Lung (tissue), 12 donors: ENCODE measurements around the gene PRR30. TPM values are rescaled to one million over a fixed set of nuclear protein-coding genes. Genes with fewer than 3 reads are reported as not detected.
A peak's percentile ranks its signal among the peaks of the same experiment; 100 is the strongest.
"Not testable (repeated sequence)": the region's sequence is repeated elsewhere in the genome, so short reads cannot be mapped to it uniquely, and the experiment has no call there.

Experiments
- ATAC-seq: fragments of 200-7000 bp; cut with Tn5 transposase; one replicate; pipeline ENCODE4 v1.9.1; 2020; ENCODE audit warnings: moderate number of reproducible peaks; ENCODE audit not compliant: insufficient read depth, low FRiP score
- DNase-seq, 3 donors: peaks; one replicate each; pipeline ENCODE4 v3.0.0-alpha.2; 2013 to 2017
- H3K27ac ChIP-seq, 2 donors: one replicate each; pipeline ENCODE4 v1.5.1; 2013; ENCODE audit warnings: mild to moderate bottlenecking in 2 of 2, moderate library complexity in 2 of 2, control low read depth in 1 of 2, inconsistent platforms in 1 of 2, low read depth in 1 of 2, low read length in 1 of 2
- H3K27me3 ChIP-seq, 3 donors: one replicate each; pipeline ENCODE4 v1.5.1; 2013; ENCODE audit warnings: low read length in 2 of 3; ENCODE audit not compliant: control insufficient read depth in 3 of 3, insufficient read depth in 3 of 3
- H3K36me3 ChIP-seq, 4 donors: one replicate each; pipeline ENCODE4 v1.5.1; 2013; ENCODE audit warnings: low read length in 4 of 4, mild to moderate bottlenecking in 1 of 4, moderate library complexity in 1 of 4; ENCODE audit not compliant: control insufficient read depth in 4 of 4, insufficient read depth in 4 of 4
- H3K4me1 ChIP-seq, 5 donors: one replicate each; pipeline ENCODE4 v1.5.1; 2013; ENCODE audit warnings: low read length in 5 of 5, mild to moderate bottlenecking in 2 of 5, moderate library complexity in 1 of 5; ENCODE audit not compliant: control insufficient read depth in 5 of 5, insufficient read depth in 5 of 5
- H3K4me3 ChIP-seq: one replicate; pipeline ENCODE4 v1.5.1; 2013; ENCODE audit warnings: mild to moderate bottlenecking, control low read depth, moderate library complexity
- H3K9ac ChIP-seq, 2 donors: one replicate each; pipeline ENCODE4 v1.5.1; 2013; ENCODE audit warnings: low read length in 2 of 2, control low read depth in 1 of 2; ENCODE audit not compliant: insufficient read depth in 1 of 2
- H3K9me3 ChIP-seq, 4 donors: one replicate each; pipeline ENCODE4 v1.5.1; 2013; ENCODE audit warnings: low read length in 3 of 4, mild to moderate bottlenecking in 1 of 4, moderate library complexity in 1 of 4; ENCODE audit not compliant: control insufficient read depth in 4 of 4, insufficient read depth in 3 of 4
- WGBS, 2 donors: extraction: QIAGEN DNeasy Blood & Tissue Kit; methylation state at CpG; one replicate each; pipeline ENCODE4 v1.1.7; 2013; 5-methylcytosine and 5-hydroxymethylcytosine counted together
- polyA plus RNA-seq, 2 donors: library from polyadenylated mRNA; stranded (reverse); fragments of 200-250 nt; gene quantifications; one replicate each; pipeline ENCODE4 v1.2.1, GENCODE V29; 2013
- total RNA-seq, 2 donors: library from RNA; depleted of rRNA in 1 of 2; stranded (reverse); fragments of >200 nt in 1 of 2; gene quantifications; one replicate each; pipeline ENCODE4 v1.2.1, GENCODE V29; 2014 to 2021
- TF ChIP-seq, protein P1 (sequence below): IDR thresholded peaks from 2 replicates; pipeline ENCODE4 v1.5.1; 2012; ENCODE audit warnings: mild to moderate bottlenecking; ENCODE audit errors: control extremely low read depth, extremely low read depth
- donor health status: control.
- donor health status: control.
- donor health status: Bipolar disorder and iron deficiency.
- donor health status: healthy.
- donor health status: DM: yes; HTN: yes; CAD: no.

Gene PRR30
- total and polyA plus RNA-seq, 4 donors = not detected

DNA sequence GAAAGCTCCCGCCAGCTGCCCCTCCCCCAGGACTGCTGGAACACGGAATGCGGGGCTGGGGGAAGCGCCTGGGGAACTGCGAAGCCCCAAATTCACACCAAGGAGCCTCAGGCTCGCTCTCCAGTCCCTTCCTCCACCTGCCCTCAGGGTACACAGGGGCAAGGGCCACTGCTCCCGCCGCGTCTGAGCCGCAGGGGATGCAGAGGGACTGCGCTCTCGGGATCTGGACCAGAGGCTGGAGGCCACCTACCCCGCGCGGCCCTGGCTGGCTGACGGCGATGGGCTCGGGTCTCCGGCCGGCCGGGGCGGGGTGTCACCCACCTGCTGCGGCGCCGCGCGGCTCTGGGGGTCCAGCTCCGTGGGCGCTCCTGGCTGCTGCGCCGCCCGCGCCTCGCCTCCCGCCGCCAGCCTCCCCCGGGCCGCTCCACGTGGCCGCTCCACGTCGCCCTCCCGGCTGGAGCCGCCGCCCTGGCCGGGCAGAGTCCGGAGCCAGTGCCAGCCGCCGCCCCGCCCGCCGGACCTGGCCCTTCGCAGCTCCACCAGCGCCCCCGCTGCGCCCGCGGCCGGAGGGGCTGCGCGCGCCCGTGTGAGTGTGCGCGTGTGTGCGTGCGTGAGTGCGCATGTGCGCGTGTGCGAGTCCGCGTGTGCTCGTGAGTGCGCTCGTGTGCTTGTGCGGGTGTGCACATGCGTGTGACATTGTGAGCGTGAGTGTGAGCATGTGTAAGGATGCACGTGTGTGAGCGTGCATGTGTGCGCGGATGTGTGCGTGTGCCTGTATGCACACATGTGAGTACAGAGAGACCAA, 20.5 kb downstream of the PRR30 start, which contains the start of gene CGREF1:
Gene CGREF1 (minus strand): TSS at position 604 of the 805 bp plus-strand sequence. CDS start 14,762 bp downstream, outside the sequence.
- ATAC-seq (no peak), DNase-seq (no peak)
- Histone ChIP-seq H3K4me3 (peak within 1 kb of the TSS; percentile 20), H3K9ac (no peak within 1 kb of the TSS), H3K9me3 (peaks cover 0 to 2% (median 0%) of the 10 kb centered on the region in 4 donors), H3K27me3 (peaks cover 0 to 39% (median 39%) of the 10 kb centered on the region in 3 donors), H3K36me3 (no peaks in the 10 kb centered on the region), H3K4me1 (peaks cover 0 to 13% (median 4%) of the 10 kb centered on the region in 5 donors), H3K27ac (no peak within 1 kb of the TSS)
- 3 to 5% methylated on average over 67 to 84 of the region's 84 CpGs for WGBS, 2 donors
- TF ChIP-seq, protein P1, sequence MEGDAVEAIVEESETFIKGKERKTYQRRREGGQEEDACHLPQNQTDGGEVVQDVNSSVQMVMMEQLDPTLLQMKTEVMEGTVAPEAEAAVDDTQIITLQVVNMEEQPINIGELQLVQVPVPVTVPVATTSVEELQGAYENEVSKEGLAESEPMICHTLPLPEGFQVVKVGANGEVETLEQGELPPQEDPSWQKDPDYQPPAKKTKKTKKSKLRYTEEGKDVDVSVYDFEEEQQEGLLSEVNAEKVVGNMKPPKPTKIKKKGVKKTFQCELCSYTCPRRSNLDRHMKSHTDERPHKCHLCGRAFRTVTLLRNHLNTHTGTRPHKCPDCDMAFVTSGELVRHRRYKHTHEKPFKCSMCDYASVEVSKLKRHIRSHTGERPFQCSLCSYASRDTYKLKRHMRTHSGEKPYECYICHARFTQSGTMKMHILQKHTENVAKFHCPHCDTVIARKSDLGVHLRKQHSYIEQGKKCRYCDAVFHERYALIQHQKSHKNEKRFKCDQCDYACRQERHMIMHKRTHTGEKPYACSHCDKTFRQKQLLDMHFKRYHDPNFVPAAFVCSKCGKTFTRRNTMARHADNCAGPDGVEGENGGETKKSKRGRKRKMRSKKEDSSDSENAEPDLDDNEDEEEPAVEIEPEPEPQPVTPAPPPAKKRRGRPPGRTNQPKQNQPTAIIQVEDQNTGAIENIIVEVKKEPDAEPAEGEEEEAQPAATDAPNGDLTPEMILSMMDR = no peak

DNA sequence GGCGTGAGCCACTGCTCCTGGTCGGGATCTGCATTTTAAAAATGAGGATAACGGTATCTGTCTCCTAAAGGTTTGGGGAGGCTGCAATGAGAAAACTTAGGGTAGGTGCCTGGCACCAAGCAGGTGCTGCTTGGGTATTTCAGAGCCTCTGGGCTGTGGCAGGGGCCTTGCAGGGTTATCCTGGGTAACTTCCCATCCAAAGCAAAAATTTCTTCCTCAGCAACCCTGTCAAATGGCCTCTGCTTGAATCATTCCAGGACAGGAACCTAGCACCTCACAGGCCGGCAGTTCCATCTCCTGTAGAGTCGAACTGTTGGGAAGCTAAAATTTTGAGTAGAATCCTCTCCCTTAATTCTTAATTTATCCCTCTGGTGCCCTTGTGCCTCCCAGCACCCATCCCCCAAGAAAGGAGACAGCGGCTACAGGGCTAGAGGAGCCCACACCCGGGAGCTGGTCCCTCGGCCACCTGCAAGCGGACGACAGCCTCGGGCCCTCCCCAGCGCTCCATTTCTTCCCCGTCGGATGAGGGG, 21.1 kb downstream of the PRR30 start:
- no peak for ATAC-seq
- H3K9ac ChIP-seq = no peak overlapping the region
- H3K36me3 ChIP-seq = no peaks in the 10 kb centered on the region
- H3K27me3 ChIP-seq = peaks cover 0 to 39% (median 39%) of the 10 kb centered on the region in 3 donors
- H3K27ac ChIP-seq = no peak overlapping the region
- 26% methylated on average over 14 of the region's 14 CpGs for WGBS, 2 donors
- H3K4me3 ChIP-seq = no peak overlapping the region
- DNase-seq = no peak
- TF ChIP-seq, protein P1 = no peak
- H3K9me3 ChIP-seq = peaks cover 0 to 2% (median 0%) of the 10 kb centered on the region in 4 donors
- H3K4me1 ChIP-seq = peaks cover 0 to 9% (median 4%) of the 10 kb centered on the region in 5 donors

DNA sequence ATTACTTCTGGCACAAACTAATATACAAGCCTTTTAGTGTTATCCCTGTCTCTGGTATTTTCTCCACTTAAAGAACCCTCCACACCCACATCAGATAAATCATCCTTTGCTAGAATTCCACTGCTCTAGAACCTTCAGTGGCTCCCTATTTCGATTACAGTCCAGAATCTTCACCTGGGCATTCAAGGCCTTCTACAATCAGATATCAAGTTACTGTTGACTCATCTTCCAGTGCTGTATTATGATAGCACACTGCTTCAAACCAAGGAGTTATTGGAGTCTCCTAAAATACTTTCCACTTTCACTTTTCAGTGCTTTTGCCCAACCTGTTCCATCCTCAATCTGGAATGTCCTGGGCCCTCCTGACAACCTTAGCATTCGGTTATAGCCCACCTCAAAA, 23.7 kb downstream of the PRR30 start:
- 67 to 82% methylated on average over 2 of the region's 2 CpGs for WGBS, 2 donors
- ATAC-seq = no peak
- TF ChIP-seq, protein P1 = no peak

DNA sequence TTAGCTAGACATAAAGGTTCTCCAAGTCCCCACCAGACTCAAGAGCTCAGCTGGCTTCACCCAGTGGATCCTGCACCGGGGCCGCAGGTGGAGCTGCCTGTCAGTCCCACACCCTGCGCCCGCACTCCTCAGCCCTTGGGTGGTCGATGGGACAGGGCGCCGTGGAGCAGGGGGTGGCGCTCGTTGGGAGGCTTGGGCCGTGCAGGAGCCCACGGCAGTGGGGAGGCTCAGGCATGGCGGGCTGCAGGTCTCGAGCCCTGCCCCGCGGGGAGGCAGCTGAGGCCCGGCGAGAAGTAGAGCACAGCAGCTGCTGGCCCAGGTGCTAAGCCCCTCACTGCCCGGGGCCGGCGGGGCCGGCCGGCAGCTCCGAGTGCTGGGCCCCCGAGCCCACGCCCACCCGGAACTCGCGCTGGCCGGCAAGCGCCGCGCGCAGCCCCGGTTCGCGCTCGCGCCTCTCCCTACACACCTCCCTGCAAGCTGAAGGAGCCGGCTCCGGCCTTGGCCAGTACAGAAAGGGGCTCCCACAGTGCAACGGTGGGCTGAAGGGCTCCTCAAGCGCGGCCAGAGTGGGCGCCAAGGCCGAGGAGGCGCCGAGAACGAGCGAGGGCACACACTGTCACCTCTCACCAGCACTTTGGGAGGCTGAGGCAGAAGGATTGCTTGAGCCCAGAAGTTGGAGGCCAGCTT, 27.7 kb downstream of the PRR30 start:
- not testable (repeated sequence) for H3K36me3 ChIP-seq, H3K27me3 ChIP-seq, H3K9me3 ChIP-seq, H3K27ac ChIP-seq, DNase-seq, H3K4me1 ChIP-seq, ATAC-seq, H3K4me3 ChIP-seq, H3K9ac ChIP-seq
- 92 to 96% methylated on average over 45 to 49 of the region's 49 CpGs for WGBS, 2 donors

More for the DNA sequence above, 23.7 kb downstream of the PRR30 start:
- peaks cover 0 to 2% (median 0%) of the 10 kb centered on the region in 4 donors for H3K9me3 ChIP-seq
- H3K4me3 ChIP-seq = no peak overlapping the region
- H3K4me1 ChIP-seq = peaks cover 0 to 9% (median 4%) of the 10 kb centered on the region in 5 donors
- DNase-seq = no peak
- H3K36me3 ChIP-seq = no peaks in the 10 kb centered on the region
- peaks cover 0 to 29% (median 29%) of the 10 kb centered on the region in 3 donors for H3K27me3 ChIP-seq
- H3K27ac ChIP-seq = no peak overlapping the region
- H3K9ac ChIP-seq = no peak overlapping the region

DNA sequence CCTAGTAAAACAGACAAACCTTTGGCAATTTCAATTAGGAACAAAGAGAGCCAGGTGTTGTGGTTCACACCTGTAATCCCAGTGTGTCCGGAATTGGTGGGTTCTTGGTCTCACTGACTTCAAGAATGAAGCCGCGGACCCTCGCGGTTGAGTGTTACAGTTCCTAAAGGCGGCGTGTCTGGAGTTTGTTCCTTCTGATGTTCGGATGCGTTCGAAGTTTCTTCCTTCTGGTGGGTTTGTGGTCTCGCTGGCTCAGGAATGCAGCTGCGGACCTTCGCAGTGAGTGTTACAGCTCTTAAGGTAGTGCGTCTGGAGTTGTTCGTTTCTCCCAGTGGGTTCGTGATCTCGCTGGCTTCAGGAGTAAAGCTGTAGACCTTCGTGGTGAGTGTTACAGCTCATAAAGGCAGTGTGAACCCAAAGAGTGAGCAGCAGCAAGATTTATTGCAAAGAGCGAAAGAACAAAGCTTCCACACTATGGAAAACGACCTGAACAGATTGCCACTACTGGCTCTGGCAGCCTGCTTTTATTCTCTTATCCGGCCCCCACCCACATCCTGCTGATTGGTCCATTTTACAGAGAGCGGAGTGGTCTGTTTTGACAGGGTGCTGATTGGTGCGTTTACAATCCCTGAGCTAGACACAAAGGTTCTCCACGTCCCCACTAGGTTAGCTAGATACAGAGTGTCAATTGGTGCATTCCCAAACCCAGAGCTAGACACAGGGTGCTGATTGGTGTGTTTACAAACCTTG, 28.4 kb downstream of the PRR30 start:
- not testable (repeated sequence) for H3K9me3 ChIP-seq, H3K36me3 ChIP-seq, H3K4me3 ChIP-seq, DNase-seq, H3K4me1 ChIP-seq, ATAC-seq, H3K9ac ChIP-seq, H3K27me3 ChIP-seq, H3K27ac ChIP-seq
- WGBS, 2 donors = 85 to 89% methylated on average over 24 of the region's 24 CpGs
